ENCODE results near the gene SCN8A.

- TF ChIP-seq CTCF (IDR thresholded peaks at IDR 0.05) (no peak), EP300 (IDR thresholded peaks at IDR 0.05) (no peak), POLR2A (IDR thresholded peaks at IDR 0.05) (no peak)
Observed at GRCh38 chr12:51801027-51801426, 210.0 kb downstream of the SCN8A start.

Measured in ovary (tissue), 3 donors.